HG02885 (cell line): ENCODE measurements around the gene PXK.
"Not testable (repeated sequence)": the region's sequence is repeated elsewhere in the genome, so short reads cannot be mapped to it uniquely, and the experiment has no call there.

Source experiments
- ATAC-seq: cut with Tn5 transposase; IDR thresholded peaks from one replicate; pipeline ENCODE4 v1.9.1; 2021; ENCODE audit warnings: mild to moderate bottlenecking; ENCODE audit not compliant: unreplicated experiment, poor library complexity

The PXK gene

DNA sequence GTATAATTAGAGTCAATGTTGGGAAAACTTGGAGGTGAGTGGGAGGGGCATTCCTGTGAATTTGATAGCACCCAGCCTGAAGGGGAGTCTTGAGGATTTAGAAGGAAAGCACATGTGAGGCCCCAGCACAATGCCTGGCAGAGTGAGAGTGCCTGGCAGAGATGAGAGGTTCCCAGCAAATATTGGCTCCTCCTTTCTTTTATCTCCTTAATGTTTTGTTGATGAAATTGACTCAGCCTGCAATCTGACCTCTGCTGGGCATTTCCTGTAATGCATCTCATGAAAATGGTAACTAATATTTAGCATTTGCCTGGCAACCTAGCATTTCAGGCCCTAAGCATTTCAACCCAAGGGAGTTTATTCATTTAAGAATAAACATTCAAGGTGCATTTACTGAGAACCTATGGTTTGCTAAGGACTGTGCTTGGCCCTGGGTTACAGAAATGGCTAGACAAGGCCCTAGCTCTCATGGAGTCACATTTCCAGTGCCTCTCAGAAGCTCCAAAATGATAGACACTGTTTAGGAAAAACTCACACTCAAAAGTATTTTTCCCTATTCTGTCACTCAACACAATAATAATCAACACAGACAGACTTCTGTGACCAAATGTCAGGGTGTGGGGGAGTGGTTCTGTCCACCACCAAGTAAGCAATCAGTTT lies 82.0 kb downstream of the PXK start:
- ATAC-seq: peak; percentile 42

DNA sequence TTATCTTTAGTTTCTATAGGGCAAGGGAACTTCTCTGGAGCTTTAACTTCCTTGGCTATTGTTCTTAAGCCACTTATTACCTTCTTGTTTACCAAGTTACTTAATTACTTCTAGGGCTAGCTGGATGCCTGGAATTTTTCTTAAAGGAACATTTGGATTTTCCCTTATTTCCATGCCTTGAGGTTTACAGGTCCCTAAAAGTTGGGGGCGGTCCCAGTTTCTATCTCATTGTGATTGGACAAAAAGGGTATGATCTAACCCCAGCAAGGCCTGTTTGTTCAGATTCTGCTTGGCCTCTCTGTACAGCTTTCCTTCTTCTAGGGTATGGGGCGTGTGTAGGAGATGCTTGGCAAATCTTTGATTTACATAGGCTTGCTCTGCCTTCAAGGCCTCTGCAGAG lies 83.5 kb downstream of the PXK start:
- ATAC-seq: no peak

DNA sequence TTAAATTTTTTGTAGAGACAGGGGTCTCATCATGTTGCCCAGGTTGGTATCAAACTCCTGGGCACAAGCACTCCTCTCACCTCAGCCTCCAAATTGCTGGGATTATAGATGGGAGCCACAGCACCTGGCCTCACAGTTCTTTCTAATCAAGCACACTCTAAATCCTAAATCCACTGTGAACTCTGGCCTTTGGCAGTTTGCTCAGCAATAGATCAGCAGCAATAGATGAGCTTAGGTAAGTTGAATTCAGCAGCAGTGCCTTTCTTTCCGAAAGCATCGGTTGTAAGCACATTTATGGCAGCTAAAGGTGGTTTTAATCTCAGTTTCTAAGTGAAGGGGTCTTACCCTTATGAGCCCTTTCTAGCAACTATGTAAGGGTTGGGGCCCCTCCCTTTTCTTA lies 84.4 kb downstream of the PXK start:
- no peak for ATAC-seq

DNA sequence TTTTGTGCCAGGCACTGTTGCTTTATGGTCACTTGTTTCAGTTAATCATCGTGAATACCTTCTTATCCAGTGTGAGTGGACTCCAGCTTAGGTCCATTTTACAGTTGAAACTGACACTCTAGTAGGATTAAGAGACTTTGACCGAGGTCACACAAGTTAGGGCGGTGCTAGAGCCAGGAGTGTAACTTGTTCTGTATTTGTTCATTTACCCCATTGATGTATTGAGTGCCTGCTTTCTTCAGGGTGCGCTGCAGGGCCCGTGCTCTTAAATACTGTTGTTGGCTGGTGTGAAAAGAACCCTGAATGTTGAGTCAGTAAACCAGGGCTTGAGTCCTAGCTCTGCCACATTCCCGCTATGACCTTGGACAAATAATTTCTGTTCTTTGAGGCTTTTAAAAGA lies 85.5 kb downstream of the PXK start:
- ATAC-seq: no peak

DNA sequence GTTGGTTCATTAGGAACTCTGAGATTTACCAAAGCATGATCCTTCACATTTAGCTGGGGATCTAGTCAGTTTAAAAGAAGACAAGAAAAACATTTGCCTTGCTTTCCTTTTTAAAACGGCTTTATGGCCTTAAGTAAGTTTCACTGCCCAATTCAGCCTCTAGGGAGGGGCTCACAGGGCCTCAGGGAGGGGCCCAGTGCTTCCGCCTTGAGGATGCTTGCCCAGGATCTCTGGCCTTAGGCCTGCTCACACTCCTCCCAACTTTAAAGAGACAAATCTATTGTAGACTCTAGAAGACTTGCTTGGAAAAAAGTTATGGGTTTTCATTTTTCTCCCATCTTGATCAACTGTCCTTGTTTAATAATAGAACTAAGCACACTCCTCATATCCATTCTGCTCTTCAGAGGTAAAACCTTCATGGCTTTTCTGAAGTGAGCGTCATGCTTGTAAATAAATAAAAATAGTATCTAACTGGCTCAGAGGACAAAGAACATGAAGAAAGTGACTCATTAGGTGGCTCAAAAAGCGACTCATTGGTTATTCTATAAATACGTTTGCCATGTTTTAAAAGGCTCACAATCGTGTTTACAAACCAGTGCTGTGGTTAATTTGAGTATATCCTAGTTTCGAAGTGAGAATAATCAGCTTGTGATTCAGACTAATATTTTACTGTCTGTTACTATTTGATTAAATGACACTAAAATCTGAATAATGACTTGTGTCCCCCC lies 87.3 kb downstream of the PXK start:
- peak; percentile 76 for ATAC-seq

DNA sequence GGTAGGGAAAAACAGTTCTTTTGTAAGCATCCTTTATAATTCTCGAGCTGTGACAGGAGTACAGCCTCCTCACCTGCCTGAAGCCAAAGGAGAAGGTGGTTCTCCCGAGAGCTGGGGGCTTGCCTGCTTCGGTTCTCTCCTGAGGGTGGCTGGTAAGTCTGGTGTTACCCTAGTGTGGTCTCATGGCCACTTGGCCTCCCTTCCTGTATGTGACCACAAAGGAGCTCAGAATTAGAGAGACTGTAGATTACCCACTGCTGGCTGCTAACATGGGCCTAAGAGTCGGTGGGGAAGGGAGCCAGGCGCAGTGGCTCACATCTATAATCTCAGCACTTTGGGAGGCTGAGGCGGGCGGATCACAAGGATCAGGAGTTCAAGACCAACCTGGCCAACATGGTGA lies 88.3 kb downstream of the PXK start:
- peak; percentile 53 for ATAC-seq

DNA sequence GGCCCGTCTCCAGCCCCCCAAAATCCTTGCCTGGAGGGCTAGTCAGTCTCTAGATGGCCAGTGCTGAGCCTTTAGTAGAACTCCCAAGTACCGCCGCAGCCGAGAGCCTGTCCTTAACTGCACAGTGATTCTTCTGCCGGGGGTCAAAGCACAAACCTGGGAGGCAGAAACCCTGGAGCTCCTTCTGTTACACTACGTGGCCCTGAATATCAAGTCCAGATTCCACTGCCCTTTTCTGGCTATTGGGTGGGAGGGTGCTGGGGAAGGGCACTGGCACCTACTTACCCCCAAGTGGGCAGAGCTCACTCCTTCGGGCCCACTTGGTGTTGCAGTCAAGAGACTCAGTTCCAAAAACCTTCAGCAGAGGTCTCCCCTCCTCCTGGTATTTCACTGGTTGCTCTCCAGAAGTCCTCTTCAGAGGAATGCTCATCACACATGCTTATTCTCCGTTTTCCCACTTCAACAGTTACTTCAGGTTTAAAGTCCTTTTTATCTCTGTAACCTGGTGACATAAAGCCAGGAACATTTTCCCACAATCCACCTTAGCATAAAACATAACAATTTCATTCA lies 90.1 kb downstream of the PXK start:
- ATAC-seq: no peak

DNA sequence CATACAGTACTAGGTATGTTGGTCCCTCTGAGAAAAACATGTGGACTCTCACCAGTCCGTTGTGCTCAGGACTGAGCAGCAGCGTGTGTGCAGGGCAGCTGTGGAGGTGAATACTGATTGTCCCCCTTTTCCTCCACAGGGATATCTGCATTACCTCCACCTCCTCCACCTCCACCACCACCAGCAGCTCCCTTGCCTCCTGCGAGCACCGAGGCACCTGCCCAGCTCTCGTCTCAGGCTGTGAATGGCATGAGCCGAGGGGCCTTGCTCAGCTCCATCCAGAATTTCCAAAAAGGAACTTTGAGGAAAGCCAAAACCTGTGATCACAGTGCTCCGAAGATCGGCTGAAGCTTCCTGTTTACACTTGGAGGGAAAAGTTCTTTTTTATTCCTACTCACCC lies 91.9 kb downstream of the PXK start:
- no peak for ATAC-seq

DNA sequence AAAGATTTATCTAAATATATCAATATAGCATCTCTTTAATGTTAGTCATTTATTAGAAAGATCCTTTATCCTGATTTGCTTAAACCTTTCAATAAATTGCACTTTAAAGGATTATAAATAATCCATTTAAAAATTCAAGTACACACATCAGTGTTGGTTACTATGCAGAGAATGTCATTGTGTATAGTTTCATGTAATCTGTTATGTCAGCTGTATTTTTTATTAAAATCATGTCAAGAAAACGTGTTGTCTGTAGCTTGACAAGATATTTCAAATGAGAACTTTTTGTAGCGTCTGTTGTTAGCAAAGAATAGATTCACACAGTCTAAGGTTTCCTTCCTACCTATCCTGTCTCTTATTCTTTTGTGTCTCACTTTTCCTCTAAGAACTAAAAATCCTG lies 93.1 kb downstream of the PXK start:
- no peak for ATAC-seq

DNA sequence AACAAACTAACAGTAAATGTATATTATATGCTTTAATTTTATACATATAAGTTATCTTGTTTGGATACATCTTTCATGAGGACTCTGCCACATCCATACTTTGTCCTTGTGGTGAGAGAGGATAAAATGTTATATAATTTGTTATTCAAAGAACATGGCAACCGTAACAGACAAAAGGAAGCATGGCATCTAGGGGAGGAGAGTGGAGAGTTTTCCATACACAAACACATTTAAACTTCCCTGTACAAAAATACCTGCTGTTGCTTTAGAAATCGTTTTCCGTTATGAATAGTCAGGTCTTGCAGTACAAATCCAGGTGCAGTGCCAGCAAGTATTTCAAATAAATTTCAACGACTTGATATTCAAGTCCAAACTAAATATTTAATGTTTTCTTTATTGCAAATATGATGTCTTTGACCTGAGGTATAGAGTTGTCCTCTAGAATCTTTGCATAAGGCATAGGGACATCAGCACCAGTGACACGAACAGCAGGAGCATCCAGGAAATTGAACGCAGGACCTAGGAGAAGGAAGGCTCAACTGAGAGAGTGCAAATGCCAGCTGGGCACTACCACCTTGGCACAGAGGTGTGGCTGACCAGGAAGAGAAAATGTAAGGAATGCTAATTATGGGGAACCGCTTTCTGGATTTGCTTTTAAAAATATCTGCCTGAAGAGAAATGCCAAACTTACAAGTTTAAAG lies 95.1 kb downstream of the PXK start:
- ATAC-seq: no peak

DNA sequence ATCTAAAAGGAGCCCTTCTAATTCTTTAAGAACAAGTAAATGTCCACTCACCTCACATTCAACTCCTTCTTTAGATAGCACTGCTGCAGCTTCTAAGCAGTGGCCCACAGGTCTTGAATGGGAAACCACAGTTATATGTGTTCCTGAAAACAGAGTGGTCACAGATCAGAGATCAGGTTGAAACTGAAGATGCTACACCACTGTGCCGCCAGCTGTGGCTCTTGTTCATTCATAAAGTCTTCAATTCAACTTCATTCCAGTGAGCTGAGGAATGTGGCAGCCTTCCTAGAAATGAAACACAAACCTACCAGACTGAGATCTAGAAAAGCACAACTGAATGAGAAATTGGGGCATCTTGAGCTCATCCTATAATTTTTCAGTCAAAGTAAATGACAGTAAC lies 97.0 kb downstream of the PXK start:
- peak; percentile 51 for ATAC-seq

DNA sequence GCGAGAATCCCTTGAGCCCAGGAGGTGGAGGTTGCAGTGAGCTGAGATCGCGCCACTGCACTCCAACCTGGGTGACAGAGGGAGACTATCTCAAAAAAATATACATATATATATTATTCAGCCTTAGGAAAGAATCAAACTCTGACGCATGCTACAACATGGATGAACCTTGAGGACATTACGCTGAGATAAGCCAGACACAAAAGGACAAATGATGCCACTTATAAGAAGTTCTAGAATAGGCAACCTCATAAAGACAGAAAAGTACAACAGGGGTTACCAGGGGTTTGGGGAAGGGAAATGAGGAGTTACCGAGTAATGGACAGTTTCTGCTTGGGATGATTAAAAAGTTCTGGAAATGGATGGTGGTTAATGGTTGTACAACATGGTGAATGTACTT lies 100.2 kb downstream of the PXK start:
- no peak for ATAC-seq

DNA sequence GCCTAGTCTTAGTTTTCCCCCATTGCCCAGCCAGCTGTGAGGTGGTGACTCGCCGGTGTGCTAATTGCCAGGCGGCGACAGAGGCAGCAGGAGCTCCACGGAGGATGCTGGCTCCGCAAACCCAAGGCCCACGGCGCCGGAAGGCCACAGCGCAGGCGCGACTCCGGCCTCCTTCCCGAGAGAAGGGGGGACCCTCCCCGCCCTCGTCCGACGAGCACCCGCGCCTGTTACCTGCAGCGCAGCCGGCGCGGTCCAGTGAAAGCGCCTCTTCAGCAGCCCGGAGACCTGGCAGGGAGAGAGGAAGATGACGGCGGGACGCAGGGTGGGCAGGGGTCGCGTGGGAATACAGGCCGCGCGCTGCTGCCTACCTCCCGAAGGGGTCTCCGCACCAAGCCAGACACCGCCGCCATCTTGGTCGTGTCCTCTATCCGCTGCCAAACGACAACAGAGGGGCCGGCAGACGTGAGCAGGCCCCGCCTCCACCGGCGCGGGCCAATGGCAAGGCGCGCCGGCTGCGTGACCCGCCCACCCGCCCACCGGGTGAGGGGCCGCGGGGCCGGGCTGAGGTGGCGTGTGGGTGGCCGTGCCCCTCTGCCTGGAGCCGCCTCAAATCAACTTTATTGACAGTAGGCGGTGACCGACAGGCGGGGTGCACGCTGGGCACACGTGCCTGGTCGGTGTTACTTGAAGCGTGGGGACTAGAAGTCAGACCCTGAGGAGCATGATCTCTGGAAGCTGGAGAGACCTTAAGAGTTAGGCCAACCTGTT lies 100.9 kb downstream of the PXK start, which contains the start of gene PDHB:
TSS of gene PDHB (minus strand) at position 433 of the 768 bp plus-strand sequence. CDS start at position 410, 23 bp downstream.
- ATAC-seq: peak; percentile 95

DNA sequence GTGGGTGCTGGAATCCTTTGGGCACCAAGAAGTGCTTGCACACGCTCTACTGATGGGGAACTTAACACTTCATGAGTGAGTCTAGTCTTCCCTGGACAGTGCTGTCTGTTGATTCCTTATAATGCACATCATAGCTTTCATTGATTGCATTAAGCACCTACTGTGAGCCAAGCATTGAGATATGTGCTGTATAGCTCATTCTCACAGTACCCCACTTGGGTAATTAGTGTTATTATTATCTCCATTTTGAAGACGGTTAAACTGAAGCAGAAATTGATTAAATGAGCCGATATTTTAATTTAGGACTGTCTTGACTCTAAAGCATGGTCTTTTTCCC lies 101.4 kb downstream of the PXK start:
- ATAC-seq: no peak

DNA sequence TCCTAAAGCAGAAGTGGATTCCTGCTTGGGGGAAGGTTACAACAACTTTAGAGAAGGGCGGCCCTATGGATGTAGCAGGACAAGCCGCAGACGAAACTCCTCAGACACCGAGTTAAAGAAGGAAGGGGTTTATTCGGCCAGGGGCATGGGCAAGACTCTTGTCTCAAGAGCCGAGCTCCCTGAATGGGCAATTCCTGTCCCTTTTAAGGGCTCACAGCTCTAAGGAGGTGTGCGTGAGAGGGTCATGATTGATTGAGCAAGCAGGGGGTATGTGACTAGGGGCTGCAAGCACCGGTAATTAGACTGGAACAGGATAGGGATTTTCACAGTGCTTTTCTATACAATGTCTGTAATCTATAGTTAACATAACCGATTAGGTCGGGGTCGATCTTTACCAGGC lies 101.8 kb downstream of the PXK start:
- ATAC-seq: no peak

DNA sequence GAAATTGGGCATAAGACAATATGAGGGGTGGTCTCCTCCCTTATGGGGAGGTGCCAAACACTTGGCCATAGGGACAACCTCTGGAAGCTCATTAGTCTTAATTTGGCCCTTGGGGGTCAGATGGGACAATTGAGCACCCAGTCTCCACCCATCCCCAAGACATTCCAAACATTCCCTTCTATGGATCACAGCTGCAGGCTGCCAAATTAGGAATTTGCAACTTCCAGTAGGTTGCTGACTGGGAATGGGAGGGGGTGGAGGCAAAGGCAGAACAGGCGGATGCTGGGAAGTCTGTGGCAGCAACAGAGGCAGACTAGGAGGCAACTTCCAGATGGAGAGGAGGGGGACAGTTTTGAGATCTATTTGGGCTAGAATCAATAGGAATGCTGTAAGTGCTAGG lies 102.3 kb downstream of the PXK start:
- no peak for ATAC-seq

DNA sequence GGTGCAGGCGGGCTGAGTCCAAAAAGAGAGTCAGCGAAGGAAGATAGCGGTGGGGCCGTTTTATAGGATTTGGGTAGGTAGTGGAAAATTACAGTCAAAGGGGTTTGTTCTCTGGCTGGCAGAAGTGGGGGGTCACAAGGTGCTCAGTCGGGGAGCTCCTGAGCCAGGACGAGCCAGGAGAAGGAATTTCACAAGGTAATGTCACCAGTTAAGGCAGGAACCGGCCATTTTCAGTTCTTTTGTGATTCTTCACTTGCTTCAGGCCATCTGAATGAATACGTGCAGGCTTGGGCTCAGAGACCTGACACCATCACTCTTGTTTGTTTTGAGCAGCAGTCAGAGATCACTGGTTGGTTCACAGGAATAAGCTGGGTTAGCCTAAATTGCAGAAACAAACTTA lies 104.6 kb downstream of the PXK start:
- not testable (repeated sequence) for ATAC-seq

DNA sequence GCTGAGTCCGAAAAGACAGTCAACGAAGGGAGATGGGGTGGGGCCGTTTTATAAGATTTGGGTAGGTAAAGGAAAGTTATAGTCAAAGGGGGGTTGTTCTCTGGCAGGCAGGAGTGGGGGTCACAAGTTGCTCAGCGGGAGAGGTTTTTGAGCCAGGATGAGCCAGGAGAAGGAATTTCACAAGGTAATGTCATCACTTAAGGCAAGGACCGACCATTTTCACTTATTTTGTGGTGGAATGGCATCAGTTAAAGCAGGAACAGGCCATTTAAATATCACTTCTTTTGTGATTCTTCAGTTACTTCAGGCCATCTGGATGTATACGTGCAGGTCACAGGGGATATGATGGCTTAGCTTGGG lies 108.3 kb downstream of the PXK start:
- not testable (repeated sequence) for ATAC-seq

DNA sequence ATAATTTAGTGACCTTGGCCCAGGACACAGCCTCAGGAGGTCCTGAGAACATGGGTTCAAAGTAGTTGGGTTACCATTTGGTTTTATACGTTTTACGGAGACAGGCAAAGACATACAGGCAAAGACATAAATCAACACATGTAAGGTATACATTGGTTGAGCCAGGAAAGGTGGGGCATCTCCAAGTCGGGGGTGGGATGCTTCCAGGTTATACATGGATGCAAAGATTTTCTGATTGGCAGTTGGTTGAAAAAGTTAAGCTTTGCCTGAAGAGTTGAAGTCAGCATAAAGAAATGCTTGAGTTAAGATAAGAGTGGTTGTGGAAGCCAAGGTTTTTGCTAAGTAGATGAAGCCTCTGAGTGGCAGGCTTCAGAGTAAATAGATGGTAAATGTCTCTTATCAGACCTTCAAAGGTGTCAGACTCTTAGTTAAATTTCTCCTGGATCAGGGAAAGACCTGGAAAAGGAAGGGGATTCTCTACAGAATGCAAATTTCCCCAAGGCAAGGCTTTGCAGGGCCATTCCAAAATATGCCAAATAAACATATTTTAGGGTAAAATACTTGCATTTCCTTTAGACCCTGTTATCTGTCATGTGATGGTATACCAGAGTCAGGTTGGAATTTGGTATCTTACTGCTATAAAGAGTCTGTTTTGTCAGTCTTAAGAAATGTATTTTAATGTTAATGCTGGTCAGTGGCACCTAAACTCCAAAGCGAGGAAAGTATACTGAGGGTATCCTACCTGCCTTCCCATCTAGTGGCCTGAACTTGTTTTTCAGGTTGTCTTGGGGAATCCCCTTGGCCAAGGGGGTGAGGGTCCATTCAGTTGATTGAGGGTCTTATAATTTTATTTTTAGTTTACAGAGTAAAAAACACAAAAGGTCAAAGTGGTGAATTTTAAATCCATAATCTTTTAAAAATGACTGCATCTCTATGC lies 109.1 kb downstream of the PXK start:
- ATAC-seq: no peak

DNA sequence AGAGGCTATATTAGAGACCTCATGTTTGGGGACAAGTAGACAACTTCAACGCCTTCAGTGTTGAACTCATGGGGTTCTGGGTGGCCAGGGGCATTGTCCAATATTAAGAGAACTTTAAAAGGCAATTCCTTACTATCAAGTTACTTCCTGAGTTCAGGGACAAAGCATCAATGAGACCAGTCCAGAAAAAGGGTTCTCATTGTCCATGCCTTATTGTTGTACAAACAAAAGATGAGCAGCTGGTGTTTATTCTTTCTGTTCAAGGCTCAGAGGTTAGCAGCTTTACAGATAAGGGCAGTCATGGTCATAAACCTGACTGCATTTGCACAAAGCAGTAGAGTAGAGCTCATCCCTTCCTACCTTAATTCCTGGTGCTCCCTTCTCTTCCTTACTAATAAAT lies 119.5 kb downstream of the PXK start:
- ATAC-seq: no peak
